ENCODE results near the gene CP.

DNA sequence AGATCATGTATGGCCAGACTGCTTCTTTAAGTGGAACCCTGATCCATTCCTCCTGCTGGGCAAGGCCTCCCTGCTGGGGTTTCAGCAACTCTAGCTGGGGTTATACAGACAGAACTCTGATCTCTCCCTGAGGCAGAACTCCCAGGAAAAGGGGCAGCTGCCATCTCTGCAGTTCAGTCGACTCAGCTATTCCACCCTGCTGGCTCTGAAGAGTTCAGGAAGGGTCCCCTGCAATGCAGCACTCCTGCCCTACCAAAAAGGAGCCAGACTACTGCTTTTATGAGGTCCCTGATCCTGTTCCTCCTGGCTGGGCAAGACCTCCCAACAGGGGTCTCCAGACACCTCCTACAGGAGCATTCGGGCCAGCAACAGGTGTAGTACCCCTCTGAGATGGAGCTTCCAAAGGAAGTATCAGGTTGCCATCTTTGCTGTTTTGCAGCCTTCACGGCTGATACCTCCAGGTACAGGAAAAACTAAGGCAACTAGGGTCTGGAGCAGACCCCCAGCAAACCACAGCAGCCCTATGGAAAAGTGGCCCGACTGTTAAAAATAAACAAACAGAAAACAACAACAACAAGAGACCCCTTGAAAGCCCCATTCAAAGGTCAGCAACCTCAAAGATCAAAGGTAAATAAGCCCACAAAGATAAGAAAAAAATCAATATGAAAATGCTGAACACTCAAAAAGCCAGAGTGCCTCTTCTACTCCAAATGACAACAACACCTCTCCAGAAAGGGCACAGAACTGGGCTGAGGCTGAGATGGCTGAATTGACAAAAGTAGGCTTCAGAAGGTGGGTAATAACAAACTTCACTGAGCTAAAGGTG lies 14.2 kb upstream of the CP start:
- TF ChIP-seq, protein P1, sequence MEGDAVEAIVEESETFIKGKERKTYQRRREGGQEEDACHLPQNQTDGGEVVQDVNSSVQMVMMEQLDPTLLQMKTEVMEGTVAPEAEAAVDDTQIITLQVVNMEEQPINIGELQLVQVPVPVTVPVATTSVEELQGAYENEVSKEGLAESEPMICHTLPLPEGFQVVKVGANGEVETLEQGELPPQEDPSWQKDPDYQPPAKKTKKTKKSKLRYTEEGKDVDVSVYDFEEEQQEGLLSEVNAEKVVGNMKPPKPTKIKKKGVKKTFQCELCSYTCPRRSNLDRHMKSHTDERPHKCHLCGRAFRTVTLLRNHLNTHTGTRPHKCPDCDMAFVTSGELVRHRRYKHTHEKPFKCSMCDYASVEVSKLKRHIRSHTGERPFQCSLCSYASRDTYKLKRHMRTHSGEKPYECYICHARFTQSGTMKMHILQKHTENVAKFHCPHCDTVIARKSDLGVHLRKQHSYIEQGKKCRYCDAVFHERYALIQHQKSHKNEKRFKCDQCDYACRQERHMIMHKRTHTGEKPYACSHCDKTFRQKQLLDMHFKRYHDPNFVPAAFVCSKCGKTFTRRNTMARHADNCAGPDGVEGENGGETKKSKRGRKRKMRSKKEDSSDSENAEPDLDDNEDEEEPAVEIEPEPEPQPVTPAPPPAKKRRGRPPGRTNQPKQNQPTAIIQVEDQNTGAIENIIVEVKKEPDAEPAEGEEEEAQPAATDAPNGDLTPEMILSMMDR (IDR thresholded peaks at IDR 0.05): no peak
- TF ChIP-seq POLR2A (IDR thresholded peaks at IDR 0.05): no peak
